ENCODE data around the gene C12orf43.

Gene C12orf43

GRCh38 chr12:120972870-120973543 is 43.3 kb downstream of the C12orf43 start:
- peak; percentile 63 for DNase-seq

GRCh38 chr12:120971299-120972180 is 44.7 kb downstream of the C12orf43 start:
- peak; percentile 35 for DNase-seq

DNA sequence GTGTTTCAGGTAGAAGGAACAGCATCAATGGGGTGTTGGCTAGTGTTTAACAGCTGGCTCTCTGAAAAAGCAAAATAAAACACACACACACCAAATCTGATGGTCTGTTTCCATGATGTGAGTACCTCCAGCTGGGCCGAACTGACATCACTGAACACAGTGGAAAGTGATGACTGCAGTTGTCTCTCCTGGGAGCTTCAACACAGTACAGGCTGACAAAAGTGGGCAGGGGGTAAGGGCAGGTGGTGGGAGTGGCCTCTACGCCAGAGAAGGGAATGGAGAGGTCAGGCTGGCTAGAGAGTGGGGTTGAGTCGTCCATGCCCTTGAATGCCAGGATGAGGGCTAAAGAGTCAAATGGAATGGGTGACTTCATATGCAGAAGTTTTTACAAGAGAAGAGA is 46.0 kb downstream of the C12orf43 start:
- no peak for DNase-seq

GRCh38 chr12:120965534-120966091 is 50.7 kb downstream of the C12orf43 start:
- DNase-seq, result no peak

DNA sequence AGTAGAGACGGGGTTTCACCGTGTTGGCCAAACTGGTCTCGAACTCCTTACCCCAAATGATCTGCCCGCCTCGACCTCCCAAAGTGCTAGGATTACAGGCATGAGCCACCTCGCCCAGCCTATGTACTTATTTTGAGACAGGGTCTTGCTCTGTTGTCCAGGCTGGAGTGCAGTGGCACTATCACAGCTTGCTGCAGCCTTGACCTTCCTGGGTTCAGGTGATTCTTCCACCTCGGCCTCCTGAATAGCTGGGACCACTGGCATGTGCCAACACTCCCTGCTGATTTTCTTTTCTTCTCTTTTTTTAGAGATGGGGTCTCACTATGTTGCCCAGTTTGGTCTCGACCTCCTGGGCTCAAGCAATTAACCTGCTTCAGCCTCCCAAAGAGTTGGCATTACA is 52.0 kb downstream of the C12orf43 start:
- no peak for DNase-seq

- DNase-seq, result no peak
These were observed 53.7 kb downstream of the C12orf43 start for GRCh38 chr12:120962532-120963020.

- no peak for DNase-seq
These were observed 54.4 kb downstream of the C12orf43 start for GRCh38 chr12:120961604-120962531.

- no peak for DNase-seq
These were observed 55.6 kb downstream of the C12orf43 start for GRCh38 chr12:120960657-120961056.

- DNase-seq, result no peak
These were observed 57.0 kb downstream of the C12orf43 start for GRCh38 chr12:120959111-120959878.

DNA sequence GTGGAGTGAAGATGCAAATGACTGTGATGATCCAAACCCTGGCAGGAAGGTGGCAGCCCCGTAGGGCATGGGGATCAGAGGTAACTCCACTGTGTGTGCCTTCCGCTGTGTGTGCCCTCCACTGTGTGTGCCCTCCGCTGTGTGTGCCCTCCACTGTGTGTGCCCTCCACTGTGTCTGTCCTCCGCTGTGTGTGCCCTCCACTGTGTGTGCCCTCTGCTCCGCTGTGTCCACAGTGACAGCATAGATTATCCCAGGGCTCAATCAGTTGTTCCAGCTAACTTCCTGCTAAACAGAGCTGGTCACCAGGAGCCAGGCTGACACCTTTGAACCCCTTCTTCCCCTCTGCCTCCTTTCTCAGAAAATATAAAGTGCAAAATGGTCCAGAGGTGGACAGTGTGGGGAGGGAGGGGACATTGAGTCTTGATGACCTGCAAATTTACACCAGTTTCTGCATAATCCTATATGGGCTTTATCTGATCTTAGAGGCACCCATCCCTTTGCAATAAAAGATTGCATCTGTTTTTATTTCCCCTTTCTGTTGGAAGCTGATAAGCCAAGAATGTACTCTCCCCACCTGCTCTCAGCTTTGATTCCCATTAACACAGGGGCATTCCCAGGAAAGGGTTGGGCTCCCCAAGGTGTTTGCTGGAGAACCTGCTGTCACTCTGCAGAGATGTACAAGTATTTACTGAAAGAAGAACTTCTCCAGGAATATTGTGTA is 59.5 kb downstream of the C12orf43 start:
- no peak for DNase-seq

DNA sequence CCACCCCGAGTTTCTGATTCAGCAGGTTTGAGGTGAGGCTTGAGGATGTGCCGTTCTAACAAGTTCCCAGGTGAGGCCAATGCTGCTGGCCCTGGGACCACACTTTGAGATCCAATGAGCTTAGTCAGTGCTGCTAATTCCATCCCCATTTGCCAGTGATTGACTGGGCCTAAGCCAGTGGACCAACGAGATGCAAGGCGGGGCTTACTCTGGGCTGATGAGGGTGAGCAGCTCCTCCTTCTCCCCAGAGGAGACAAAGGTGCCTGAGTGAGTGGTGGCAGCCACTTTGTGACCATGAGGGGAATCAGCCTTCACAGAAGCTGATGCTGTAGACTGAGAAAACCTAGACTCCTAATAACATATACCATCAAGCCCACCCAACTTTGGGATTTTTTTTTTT is 61.1 kb downstream of the C12orf43 start:
- no peak for DNase-seq

DNA sequence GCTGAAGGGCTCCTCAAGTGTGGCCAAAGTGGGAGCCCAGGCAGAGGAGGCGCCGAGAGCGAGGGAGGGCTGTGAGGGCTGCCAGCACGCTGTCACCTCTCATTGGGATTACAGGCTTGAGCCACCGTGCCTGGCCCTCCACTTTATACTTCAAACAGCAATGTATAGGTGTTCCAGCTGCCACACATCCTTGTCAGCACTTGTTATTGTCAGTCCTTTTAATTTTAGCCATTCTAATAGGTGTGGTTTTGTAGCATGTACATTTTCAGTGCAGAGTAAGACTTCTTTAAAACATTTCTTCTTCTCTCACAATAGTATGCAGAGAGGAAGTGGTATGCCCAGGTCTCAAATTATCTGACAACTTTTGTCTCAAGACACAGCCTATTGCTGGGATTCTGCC is 65.5 kb downstream of the C12orf43 start:
- no peak for DNase-seq
